GM19467 (cell line): ENCODE data around the gene RORC.

ENCODE experiments used
- ATAC-seq: cut with Tn5 transposase; IDR thresholded peaks from one replicate; pipeline ENCODE4 v1.9.1; 2021; ENCODE audit warnings: mild to moderate bottlenecking, moderate library complexity; ENCODE audit not compliant: unreplicated experiment

RORC gene

GRCh38 chr1:151828921-151829320 lies 2.7 kb downstream of the RORC start:
- no peak for ATAC-seq

DNA sequence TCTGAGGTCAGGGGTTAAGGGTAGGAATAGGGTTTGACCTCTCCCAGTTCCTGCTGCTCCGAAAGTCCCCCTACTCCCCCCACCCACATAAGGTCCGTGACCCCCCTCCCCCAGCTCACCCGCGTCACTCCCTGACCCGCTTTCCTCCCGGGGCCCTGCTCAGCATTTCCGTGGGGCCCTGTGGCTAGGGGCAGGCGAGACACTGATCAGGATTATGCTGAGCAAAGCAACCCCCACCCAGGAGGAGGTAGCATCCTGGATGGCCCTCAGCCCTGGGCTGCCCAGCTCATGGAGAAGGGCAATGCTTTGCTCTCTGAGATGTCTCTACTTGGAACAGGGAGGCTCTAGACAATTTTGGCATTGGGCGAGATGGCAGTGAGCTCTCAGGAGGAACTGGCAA lies 3.7 kb downstream of the RORC start:
- no peak for ATAC-seq

DNA sequence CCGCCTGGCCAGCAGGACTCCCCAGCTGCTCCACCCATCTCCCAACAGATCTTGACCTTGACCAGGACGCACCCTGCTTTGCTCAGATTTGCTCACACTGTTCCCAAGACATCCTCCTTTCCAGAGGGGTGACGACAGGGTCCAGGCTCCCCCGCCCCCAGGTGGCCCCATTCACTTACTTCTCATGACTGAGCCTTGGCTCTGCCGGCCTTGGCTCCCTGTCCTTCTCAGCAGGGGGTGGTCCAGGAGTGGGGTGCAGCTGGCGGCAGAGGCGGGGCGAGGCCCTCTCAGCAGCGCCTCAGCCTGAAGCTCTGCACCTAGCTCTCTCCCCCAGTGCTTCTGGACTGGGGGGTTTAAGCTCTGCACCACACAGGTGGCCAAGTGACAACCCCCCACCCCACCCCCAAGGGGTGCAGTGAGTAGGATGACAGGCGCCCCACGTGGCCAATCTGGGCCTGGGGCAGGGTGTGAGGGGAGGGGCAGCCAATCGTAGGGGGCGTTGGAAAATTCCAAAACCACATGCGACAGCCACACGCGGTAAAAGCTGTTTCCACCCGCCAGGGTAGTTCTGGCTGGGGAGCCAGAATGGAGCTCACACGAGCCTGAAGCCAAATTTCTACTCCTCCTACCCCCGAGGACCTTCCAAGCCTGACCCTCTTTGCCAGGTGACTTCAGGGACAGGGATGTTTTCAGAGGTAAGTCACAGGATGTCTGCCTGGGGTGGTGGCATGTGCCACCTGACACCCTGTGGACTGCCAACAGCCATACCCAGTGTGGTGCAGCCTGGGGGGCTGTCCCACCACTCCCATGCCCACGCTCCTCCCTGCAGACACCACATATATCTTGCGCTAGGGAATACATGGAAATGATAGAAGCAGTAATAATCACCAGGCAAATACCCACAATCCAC lies 5.6 kb downstream of the RORC start:
- ATAC-seq = no peak

DNA sequence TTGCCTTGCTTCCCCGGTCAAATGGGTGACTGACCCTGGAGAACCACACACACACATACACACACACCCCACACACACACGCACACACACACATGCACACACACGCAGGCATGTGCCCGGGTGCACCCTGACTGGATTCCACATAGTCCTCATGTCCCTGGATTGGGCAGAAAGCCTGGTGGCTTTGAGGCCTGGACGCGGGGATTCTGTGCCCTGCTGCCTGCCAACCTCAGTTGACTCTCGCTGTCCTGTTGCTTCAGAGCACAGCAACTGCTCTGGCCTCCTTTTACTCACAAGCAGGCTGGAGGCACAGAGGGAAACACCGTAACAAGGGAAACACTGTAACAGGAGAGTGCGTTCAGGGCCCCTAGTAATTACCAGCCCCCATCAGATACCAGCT lies 6.4 kb downstream of the RORC start:
- ATAC-seq = no peak

GRCh38 chr1:151823175-151823574 lies 8.4 kb downstream of the RORC start:
- no peak for ATAC-seq

- no peak for ATAC-seq
These were observed 9.2 kb downstream of the RORC start for GRCh38 chr1:151822404-151822803.

DNA sequence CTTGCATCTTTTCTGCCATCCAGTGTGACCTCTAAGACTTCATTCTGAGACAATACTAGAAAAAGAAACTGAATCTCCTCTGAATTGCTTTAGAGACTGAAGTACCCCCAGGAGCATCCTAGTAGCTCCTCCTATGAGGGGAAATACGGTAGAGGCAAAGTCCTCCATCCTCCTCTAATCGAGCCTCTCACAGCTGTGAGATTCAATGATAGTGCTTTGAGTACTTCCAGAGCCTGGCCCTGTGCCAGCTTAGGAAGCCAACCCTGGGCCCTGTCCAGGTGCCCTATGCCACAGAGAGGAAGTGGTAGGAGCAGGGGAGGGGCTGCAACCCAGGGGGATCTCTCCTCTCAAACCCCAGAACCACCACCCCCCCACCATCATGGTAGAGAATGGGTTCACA lies 10.7 kb downstream of the RORC start:
- no peak for ATAC-seq

DNA sequence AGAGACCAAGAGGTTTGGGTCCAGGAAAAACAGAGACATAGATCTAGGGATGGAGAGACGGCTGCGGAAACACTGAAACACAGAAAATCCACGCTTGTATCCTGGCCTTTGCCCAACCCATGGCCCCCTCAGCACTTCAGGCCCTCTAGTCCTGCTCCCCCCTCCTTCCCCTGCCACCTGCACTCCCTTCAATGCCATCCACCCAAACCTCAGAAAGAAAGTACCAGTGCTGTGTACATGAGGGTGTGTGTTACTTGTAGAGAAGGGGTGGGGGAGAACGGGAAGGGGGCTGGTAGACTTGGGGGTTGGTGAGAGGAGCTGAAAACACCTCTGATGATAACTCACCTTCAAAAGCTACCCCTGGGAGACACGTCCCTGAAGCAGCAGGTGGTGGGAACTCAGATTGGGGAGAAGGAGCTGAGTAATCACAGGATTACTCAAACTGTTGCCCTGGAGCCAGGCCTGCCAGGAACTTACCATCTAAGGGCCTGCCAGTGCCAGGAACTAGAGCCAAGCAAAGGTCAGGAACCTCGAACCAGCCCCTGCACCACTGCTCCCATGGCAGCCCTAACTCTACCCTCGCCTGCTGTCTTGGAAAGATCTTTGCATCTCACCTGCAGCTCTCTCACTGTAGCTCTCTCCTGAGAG lies 11.5 kb downstream of the RORC start:
- no peak for ATAC-seq

DNA sequence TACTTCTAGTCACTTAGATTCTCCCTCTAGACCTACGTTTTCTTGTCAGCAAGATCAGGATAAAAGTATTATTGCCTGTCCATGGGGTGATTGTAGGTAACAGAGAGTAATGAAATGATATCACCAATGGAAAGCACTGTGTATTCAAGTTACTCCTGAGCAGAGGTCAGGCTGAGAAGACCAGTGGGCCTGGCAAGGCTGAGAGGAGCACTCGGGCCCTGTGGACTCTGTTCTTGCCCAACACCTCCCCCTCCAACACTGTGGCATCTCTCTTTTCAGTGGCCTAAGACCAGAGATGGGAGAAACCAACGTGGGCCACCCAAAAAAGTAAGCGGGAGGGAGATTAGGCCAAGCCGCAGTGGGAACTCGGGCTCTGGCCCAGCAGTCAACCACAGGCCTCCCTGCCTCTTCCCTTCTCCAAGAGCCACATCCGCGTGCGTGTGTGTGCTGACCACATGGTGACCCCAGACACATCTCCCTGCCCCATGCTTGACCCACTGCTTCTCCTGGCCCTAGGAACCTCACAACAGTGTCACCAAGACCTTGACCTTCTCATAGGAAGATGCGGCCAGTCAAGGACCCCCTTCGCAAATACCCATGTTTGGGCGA lies 12.3 kb downstream of the RORC start:
- ATAC-seq = no peak

DNA sequence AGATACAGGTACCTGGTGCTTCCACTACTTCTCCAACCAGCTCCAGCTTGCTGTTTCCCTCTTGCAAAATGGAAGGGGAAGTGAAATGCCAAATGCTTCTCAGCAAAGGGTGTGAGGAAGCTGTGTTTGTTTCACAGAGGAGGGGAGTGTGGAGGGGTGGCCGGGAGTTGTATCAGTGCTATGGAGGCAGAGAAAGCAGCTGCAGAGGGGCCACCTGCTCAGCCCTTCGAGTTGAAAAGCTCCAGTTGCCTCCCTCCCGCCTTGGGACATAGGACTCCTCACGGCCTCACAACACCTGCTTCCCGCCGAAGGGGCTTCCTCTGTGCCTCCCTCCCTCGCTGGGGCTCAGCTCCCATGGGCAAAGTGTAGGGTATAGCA lies 14.3 kb downstream of the RORC start:
- no peak for ATAC-seq

GRCh38 chr1:151816548-151817352 lies 14.9 kb downstream of the RORC start:
- no peak for ATAC-seq

DNA sequence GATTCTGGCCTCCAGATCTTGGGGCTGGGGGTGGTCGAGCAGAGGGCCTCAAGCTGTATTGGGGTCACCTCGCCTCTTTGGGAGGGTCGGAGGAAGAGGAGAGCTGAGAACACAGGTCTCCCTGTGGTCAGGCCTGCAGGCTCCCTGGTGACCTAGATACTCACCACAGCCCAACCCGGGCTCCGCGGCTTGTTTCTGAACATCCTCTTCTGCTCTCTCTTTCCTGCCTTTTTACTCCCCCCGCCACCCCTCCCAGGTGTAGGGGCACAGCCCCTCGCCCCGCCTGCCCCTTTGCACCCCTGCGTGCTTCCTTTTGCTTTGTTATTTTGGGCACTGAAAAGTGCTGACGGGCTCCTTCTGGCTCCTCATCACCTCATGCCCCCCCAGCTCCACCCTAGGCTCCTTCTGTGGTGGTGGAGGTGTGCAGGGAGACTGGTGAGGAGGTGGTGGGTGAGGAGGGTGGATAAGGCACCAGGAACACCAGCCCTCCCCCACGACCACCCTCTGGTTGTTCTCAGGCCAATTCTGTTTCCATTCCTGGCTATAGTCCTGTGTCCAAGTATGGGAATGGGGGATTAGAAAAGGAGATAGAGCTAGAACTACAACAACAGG lies 15.8 kb downstream of the RORC start:
- no peak for ATAC-seq

DNA sequence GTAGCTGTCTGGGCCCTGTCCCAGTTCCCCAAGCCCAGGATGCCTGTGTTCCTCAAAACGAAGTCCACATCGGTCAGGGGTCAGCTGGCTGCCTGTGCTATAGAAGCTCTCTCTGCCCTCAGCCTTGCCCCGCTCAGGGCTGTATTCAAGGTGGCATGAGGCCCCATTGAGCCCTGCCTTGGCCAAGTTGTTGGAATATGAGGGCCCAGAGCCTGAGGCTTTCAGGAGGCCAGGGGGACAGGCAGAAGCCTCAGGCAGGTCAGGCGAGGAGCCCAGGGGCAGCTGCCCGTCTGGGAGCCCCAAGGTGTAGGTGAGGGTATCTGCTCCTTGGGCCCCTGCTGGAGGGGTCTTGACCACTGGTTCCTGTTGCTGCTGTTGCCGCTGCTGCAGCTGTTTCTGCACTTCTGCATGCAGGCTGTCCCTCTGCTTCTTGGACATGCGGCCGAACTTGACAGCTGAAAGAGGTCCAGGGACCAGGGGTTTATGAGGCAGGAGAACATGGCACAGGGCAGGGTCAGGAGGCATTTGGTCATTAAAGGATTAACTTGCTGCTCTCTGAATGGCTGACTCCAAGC lies 16.5 kb downstream of the RORC start:
- ATAC-seq = no peak

DNA sequence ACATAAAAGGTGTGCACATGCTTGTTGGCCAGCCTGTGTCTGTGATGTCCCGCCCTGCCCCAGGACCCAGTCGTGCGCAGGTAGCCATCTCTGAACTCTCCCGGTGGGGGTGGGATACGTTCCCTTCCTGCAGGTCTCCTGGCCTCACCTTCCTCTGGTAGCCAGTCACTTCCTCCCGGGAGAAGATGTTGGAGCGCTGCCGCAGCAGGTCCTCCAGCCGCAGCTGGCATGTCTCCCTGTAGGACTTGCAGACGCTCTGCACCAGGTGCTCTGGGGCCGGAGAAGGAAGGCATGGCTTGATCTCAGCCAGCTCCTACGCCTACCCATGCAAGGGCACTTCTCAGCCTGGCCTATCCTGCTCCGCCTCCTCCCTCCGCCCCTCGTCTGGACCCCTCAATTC lies 17.2 kb downstream of the RORC start:
- no peak for ATAC-seq

DNA sequence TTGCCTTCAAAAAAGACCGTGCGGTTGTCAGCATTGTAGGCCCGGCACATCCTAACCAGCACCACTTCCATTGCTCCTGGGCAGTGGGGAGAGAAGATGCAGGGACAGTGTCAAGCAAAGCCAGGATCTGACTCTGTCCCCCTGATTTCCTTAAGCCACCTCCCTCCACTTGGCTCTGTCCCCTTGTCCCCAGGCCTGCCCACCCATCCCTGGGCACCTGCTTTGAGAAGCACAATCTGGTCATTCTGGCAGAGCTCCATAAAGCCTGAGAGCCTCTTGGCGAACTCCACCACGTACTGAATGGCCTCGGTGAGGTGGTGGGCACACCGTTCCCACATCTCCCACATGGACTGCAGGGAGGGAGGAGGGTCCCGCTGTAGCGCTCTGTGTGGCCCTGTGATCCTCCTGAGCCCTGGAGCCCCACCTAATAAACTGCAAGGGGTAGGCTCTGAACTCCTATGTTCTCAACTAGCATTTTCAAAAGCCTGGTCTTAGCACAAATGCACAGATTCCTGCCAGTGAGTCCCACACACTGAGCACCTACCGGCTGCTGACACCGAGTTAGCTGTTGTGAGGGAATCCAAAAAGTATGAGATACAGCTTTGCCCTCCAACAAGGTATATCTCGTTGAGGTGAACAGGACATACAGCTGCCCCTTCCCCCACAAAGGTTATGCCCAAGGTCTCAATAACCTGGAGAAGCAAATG lies 18.2 kb downstream of the RORC start:
- ATAC-seq = no peak

DNA sequence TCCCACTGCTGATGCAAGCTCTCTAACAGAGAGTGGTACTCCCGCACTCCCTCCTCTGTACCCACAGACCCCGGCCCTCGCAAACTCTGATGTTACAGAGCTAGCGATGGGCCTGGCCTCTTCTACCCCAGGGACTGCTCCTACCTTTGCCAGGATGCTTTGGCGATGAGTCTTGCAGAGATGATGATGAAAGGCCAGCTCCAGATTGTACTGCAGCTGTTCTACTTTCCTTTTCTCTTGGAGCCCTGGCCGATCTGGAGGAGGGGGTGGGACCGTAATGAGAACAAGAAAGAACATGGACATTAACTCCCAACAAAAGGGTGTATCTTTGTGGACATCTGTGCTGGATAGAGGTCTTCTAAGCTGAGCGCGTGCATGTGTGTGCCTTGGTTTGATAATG lies 20.4 kb downstream of the RORC start:
- no peak for ATAC-seq

- ATAC-seq = no peak
These were observed 21.5 kb downstream of the RORC start for GRCh38 chr1:151809985-151810556.

- ATAC-seq = no peak
These were observed 22.2 kb downstream of the RORC start for GRCh38 chr1:151809290-151809984.

DNA sequence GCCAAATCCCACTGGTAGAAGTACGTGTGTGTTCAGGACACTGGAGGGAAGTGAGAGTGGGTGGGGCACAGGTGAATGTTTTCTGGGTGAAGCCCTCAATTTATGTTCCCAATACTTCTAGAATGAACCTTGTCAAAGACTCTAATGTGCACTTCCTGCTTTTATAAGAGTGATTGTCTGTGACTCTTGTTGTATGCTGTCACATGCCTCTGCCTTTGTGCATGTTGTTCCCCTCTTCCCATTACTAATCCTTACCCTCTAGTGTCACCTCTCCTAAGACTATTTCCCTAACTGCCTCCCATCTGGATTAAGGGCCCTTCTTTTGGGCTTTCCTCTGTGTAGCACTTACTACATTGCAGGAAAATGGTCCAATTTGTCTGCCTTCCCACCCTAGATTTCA lies 23.8 kb downstream of the RORC start:
- no peak for ATAC-seq
